Endothelial cell of umbilical vein (primary cell): ENCODE results near the gene ITGAE. TPM values are rescaled to one million over a fixed set of nuclear protein-coding genes. Genes with fewer than 3 reads are reported as not detected.

ENCODE experiments used
- BruUV-seq: library from RNA; stranded (reverse); fragments of 400-500 nt; replicated peaks from 2 replicates; lab custom pipeline; 2021; lab: Mats Ljungman, UMichigan
- CTCF ChIA-PET: fragments of 300-600, 350-600 bp; sonication (Branson Sonifier 250); formaldehyde crosslinking; loops from one replicate; lab custom pipeline; 2021; ENCODE audit warnings: antibody characterized with exemption, inconsistent platforms; lab: Charles Lee
- POLR2A ChIA-PET: fragments of 300-600, 350-600 bp; sonication (Branson Sonifier 250); formaldehyde crosslinking; loops from one replicate; lab custom pipeline; 2021; ENCODE audit warnings: antibody characterized with exemption, inconsistent platforms; lab: Charles Lee
- DNase-seq: peaks from one replicate; pipeline ENCODE4 v3.0.0-alpha.2; 2011; ENCODE audit warnings: low read depth, low spot score
- FAIRE-seq: peaks from 2 replicates; lab custom pipeline; 2011; peaks lifted over from hg19 to GRCh38; lab: Jason Lieb, UNC
- H2AFZ ChIP-seq: 2 replicates; pipeline ENCODE4 v1.6.0; 2012; ENCODE audit warnings: low read depth, low read length, control low read depth, inconsistent platforms
- H3K27ac ChIP-seq: 2 replicates; pipeline ENCODE4 v1.5.1; 2011; ENCODE audit warnings: low read depth, mild to moderate bottlenecking, control low read depth, low read length, moderate library complexity; ENCODE audit not compliant: insufficient read depth
- H3K27me3 ChIP-seq, 2 experiments: 2 replicates each; pipeline versions ENCODE4 v1.6.0 to v1.6.1; 2011; ENCODE audit warnings: low read length in 2 of 2, mixed read lengths in 1 of 2; ENCODE audit not compliant: control insufficient read depth in 2 of 2, insufficient read depth in 2 of 2
- H3K36me3 ChIP-seq, 2 experiments: 2 replicates in 1 of 2; 3 replicates in 1 of 2; pipeline ENCODE4 v1.5.1; 2011; ENCODE audit warnings: low read length in 2 of 2, mild to moderate bottlenecking in 1 of 2, moderate library complexity in 1 of 2; ENCODE audit not compliant: control insufficient read depth in 2 of 2, insufficient read depth in 2 of 2; ENCODE audit errors: extremely low read depth in 1 of 2
- H3K4me1 ChIP-seq: 3 replicates; pipeline ENCODE4 v1.5.1; 2011; ENCODE audit warnings: mild to moderate bottlenecking, low read length; ENCODE audit not compliant: control insufficient read depth, insufficient read depth; ENCODE audit errors: extremely low read depth
- H3K4me2 ChIP-seq: 2 replicates; pipeline ENCODE4 v1.6.1; 2011; ENCODE audit warnings: low read length, control low read depth, mixed read lengths; ENCODE audit not compliant: insufficient read depth
- H3K4me3 ChIP-seq, 3 experiments: fragments of 200-600 bp in 1 of 3; sonication (generic), shearing (Covaris generic) in 1 of 3; replicated peaks in 1 of 3; 2 replicates each; pipeline ENCODE4 v1.5.1; 2011 to 2016; ENCODE audit warnings: control low read depth in 3 of 3, low read length in 3 of 3, mild to moderate bottlenecking in 2 of 3, inconsistent platforms in 1 of 3, low read depth in 1 of 3, moderate library complexity in 1 of 3; ENCODE audit not compliant: insufficient read depth in 1 of 3
- H3K79me2 ChIP-seq: 2 replicates; pipeline ENCODE4 v1.6.0; 2012; ENCODE audit warnings: low read length, inconsistent platforms; ENCODE audit not compliant: control insufficient read depth, insufficient read depth
- H3K9ac ChIP-seq: replicated peaks from 2 replicates; pipeline ENCODE3; 2011; ENCODE audit warnings: low read length, control low read depth; ENCODE audit not compliant: insufficient read depth; ENCODE audit errors: extremely low read depth
- H3K9me1 ChIP-seq: replicated peaks from 3 replicates; pipeline ENCODE4 v1.6.0; 2011; ENCODE audit warnings: mild to moderate bottlenecking, low read length; ENCODE audit not compliant: control insufficient read depth, insufficient read depth; ENCODE audit errors: extremely low read depth
- H3K9me3 ChIP-seq: replicated peaks from 2 replicates; pipeline ENCODE4 v1.5.1; 2012; ENCODE audit warnings: low read length, inconsistent platforms; ENCODE audit not compliant: control insufficient read depth, insufficient read depth
- H4K20me1 ChIP-seq: replicated peaks from 2 replicates; pipeline ENCODE3; 2011; ENCODE audit warnings: mild to moderate bottlenecking, low read length; ENCODE audit not compliant: control insufficient read depth, insufficient read depth; ENCODE audit errors: extremely low read depth
- CTCF ChIP-seq, 2 donors: IDR thresholded peaks; 1 replicate in 1 of 2; 2 replicates in 1 of 2; pipeline ENCODE4 v1.5.1; 2011; ENCODE audit warnings: low read length in 2 of 2, mild to moderate bottlenecking in 2 of 2, moderate library complexity in 2 of 2, control low read depth in 1 of 2, inconsistent platforms in 1 of 2, low read depth in 1 of 2; ENCODE audit not compliant: insufficient read depth in 1 of 2; ENCODE audit errors: extremely low read depth in 1 of 2
- EZH2 ChIP-seq: IDR thresholded peaks from 2 replicates; pipeline ENCODE4 v1.6.1; 2012; ENCODE audit warnings: borderline replicate concordance, low read depth, mild to moderate bottlenecking, moderate library complexity, low read length, inconsistent platforms; ENCODE audit not compliant: severe bottlenecking
- FOS ChIP-seq: IDR thresholded peaks from 2 replicates; pipeline ENCODE4 v1.6.1; 2011; ENCODE audit warnings: mild to moderate bottlenecking, low read length, moderate library complexity, borderline replicate concordance; ENCODE audit not compliant: insufficient read depth
- GATA2 ChIP-seq: IDR thresholded peaks from 2 replicates; pipeline ENCODE4 v1.7.0; 2011; ENCODE audit warnings: low read depth, mild to moderate bottlenecking, moderate library complexity, mixed read lengths, low read length; ENCODE audit not compliant: insufficient read length, insufficient read depth
- JUN ChIP-seq: IDR thresholded peaks from 2 replicates; pipeline ENCODE4 v1.6.1; 2011; ENCODE audit warnings: borderline replicate concordance, low read depth; ENCODE audit not compliant: insufficient read length, insufficient read depth
- MAX ChIP-seq: IDR thresholded peaks from 2 replicates; pipeline ENCODE4 v1.6.1; 2011; ENCODE audit not compliant: insufficient read depth, insufficient read length
- MYC ChIP-seq: IDR thresholded peaks from one replicate; pipeline ENCODE4 v1.6.1; 2011; ENCODE audit warnings: mild to moderate bottlenecking, low read depth, low read length
- POLR2A ChIP-seq: IDR thresholded peaks from 2 replicates; pipeline ENCODE4 v1.6.1; 2012; ENCODE audit warnings: low read depth, mild to moderate bottlenecking, control low read depth, low read length
- POLR2AphosphoS5 ChIP-seq: IDR thresholded peaks from 2 replicates; pipeline ENCODE4 v1.6.1; 2012; ENCODE audit warnings: low read depth, mild to moderate bottlenecking, control low read depth, low read length, moderate library complexity; ENCODE audit not compliant: insufficient read depth
- dilution Hi-C: fragments of 300-500 bp; cut with MboI; formaldehyde crosslinking; loops from one replicate; pipeline ENCODE4 v1.15.0; 2019; ENCODE audit warnings: low sequenced_read_pairs; ENCODE audit not compliant: extremely low pct_ligation_motif_present
- intact Hi-C: fragments of 100-400 bp; cut with micrococcal nuclease; formaldehyde crosslinking; loops from one replicate; pipeline ENCODE4 v1.10.0; 2022
- polyA plus RNA-seq, 4 experiments: library from polyadenylated mRNA; depleted of rRNA in 3 of 4; stranded (reverse) in 3 of 4; unstranded in 1 of 4; fragments of >200 nt; gene quantifications; 2 replicates each; pipeline versions ENCODE4 v1.2.1 to v1.2.3, GENCODE V29; 2011 to 2012; ENCODE audit warnings: missing spikeins in 1 of 4
- total RNA-seq: library from RNA; stranded (reverse); gene quantifications from 2 replicates; pipeline ENCODE4 v1.2.3, GENCODE V29; 2021

The ITGAE gene
- total and polyA plus RNA-seq, 2 donors (not counting 3 experiments of a cell fraction or from before 2014, with no cell fraction given), result 29.6 to 71.6 TPM

DNA sequence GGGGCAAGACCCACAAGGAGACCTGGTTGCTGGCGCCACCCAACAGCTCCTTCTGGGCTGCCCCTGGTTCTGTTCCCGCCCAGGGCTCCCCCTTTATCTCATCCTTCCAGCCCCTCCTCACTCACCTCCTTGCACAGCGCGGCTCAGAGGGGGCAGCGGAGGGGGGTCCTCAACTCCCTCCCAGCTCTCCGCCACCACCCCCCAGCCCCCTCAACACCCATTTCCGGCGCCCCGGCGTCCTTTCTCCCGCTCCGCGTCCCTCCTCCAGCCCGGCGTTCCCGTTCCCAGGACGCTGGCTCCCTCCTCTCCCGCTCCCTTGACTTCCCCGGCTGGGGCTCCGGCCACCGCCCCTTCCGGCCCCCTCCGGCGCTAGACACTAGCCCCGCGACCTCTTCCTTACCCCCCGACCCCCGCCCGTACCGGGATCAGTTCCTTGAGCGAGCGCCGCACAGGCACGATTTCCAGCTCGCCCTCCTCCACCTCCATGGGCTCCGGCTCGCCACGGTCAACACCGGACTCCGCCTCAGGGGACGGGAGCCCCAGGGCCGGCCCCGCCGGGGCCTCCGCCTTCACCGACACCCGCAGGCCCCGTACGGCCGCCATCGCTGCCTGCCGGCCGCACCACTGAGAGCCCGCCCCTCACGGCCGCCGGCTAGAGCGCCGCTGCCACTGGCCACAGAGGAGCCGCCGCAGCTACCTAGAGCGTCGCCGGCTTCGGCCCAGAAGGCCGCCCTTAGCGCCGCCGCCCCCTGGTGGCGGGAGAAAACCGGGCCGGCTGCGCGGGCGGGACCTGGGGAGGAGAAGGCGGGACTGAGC lies 44.8 kb upstream of the ITGAE start, which contains the start of gene NCBP3:
Gene NCBP3 (minus strand): TSS at position 626 of the 816 bp plus-strand sequence. CDS start 23 bp downstream, at position 603.
- ChIA-PET CTCF (interaction anchor here (0.5 to 5.4 kb wide), 25 partner anchors 8 to 1357 kb away, joined by 3 to 63 read pairs (median 4); partner anchors contain the start of gene CAMKK1), POLR2A (interaction anchor here (0.6 to 0.9 kb wide), 2 partner anchors 85 to 108 kb away, joined by 3 read pairs; no protein-coding TSS in a partner anchor)
- dilution Hi-C loops (no loop called here), intact Hi-C loops (loop anchor here (1.0 to 5.0 kb wide), 2 partner anchors 47 to 109 kb away; partner anchors contain the start of gene CAMKK1)
- no peaks in the 10 kb centered on the region for H3K9me1 ChIP-seq
- no peaks in the 10 kb centered on the region for H3K27me3 ChIP-seq
- peak within 1 kb of the TSS; percentile 67 for H3K27ac ChIP-seq
- H3K9me3 ChIP-seq, result no peaks in the 10 kb centered on the region
- TF ChIP-seq FOS, result no peak
- TF ChIP-seq GATA2, result no peak
- TF ChIP-seq JUN, result no peak
- TF ChIP-seq POLR2A, result peak; percentile 87
- TF ChIP-seq MYC, result no peak
- peak; percentile 95 for TF ChIP-seq POLR2AphosphoS5
- TF ChIP-seq CTCF (IDR thresholded peaks at IDR 0.05; ENCODE audit: extremely low read depth in 1 of 2, insufficient read depth in 1 of 2, low read depth in 1 of 2, low read length in 2 of 2), result peak; percentile 97
- TF ChIP-seq MAX, result no peak
- no peak for TF ChIP-seq EZH2
- peak within 1 kb of the TSS; percentile 93 for H3K9ac ChIP-seq
- peaks cover 33% of the 10 kb centered on the region for H3K79me2 ChIP-seq
- peak; percentile 93 for DNase-seq
- peaks cover 9% of the 10 kb centered on the region for H3K4me1 ChIP-seq
- H3K4me2 ChIP-seq, result peak within 1 kb of the TSS; percentile 96
- peaks cover 3 to 6% of the 10 kb centered on the region in 2 experiments for H3K36me3 ChIP-seq
- peak within 1 kb of the TSS; percentile 75 to 97 (median 79) for H3K4me3 ChIP-seq
- no TSS peak for BruUV-seq
- H4K20me1 ChIP-seq, result no peaks in the 10 kb centered on the region
- H2AFZ ChIP-seq, result peak within 1 kb of the TSS; percentile 94
- FAIRE-seq, result peak; percentile 91
